GM21717 (cell line): ENCODE results near the gene DDX28.

Experiments used
- ATAC-seq: cut with Tn5 transposase; IDR thresholded peaks from one replicate; pipeline ENCODE4 v1.9.1; 2021; ENCODE audit warnings: mild to moderate bottlenecking, moderate library complexity; ENCODE audit not compliant: unreplicated experiment

Gene DDX28

DNA sequence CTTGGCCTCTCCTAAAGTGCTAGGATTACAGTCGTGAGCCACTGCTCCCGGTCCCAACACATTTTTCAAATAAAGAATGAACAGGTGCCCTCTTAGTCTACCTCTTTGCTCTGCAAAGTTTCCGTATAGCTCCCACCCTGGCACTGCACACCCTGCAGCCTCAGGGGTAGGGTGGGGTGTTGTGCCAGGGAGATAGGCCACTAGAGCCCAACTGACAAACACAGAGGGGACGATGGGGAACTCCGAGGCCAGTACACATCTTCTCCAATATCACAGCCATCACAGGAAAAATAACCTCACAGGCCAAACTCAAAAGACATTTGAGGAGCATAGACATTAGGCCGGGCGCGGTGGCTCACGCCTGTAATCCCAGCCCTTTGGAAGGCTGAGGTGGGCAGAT lies 51.9 kb downstream of the DDX28 start:
- no peak for ATAC-seq
